HCT116 (cell line): ENCODE results near the gene MLX. TPM values are rescaled to one million over a fixed set of nuclear protein-coding genes. Genes with fewer than 3 reads are reported as not detected.

Experiments
- total RNA-seq: library from RNA; stranded (reverse); gene quantifications from one replicate; pipeline ENCODE4 v1.2.1, GENCODE V29; 2021; ENCODE audit not compliant: unreplicated experiment

MLX gene
- total RNA-seq, 1 experiment from 2014 or later: 47.9 TPM

Other genes with a start within 250 kb of the MLX start
- gene STAT3, start 178.7 kb upstream of the MLX start, total RNA-seq: 61.0 TPM
- 79.7 TPM for gene CAVIN1, start 143.8 kb upstream of the MLX start, total RNA-seq
- gene ATP6V0A1, start 108.2 kb upstream of the MLX start, total RNA-seq: 65.2 TPM
- 17.7 TPM for gene NAGLU, start 30.9 kb upstream of the MLX start, total RNA-seq
- gene HSD17B1, start 14.2 kb upstream of the MLX start, total RNA-seq: 1.4 TPM
- gene COASY, start 5.0 kb upstream of the MLX start, total RNA-seq: 137 TPM
- 24.3 TPM for gene PSMC3IP, start 10.6 kb downstream of the MLX start, total RNA-seq
- 38.5 TPM for gene RETREG3, start 42.3 kb downstream of the MLX start, total RNA-seq
- gene TUBG1, start 42.6 kb downstream of the MLX start, total RNA-seq: 139 TPM
- 20.9 TPM for gene TUBG2, start 92.2 kb downstream of the MLX start, total RNA-seq
- gene PLEKHH3, start 109.9 kb downstream of the MLX start, total RNA-seq: 66.3 TPM
- 0.66 TPM for gene CCR10, start 114.7 kb downstream of the MLX start, total RNA-seq
- 6.4 TPM for gene CNTNAP1, start 115.4 kb downstream of the MLX start, total RNA-seq
- gene EZH1, start 177.9 kb downstream of the MLX start, total RNA-seq: 29.3 TPM
- not detected for gene RAMP2, start 194.1 kb downstream of the MLX start, total RNA-seq
- gene VPS25, start 206.3 kb downstream of the MLX start, total RNA-seq: 57.0 TPM
- 4.5 TPM for gene WNK4, start 213.5 kb downstream of the MLX start, total RNA-seq
- 37.1 TPM for gene COA3, start 231.6 kb downstream of the MLX start, total RNA-seq
- gene CNTD1, start 231.8 kb downstream of the MLX start, total RNA-seq: not detected